HT-29 (cell line): ENCODE results near the gene DAP. TPM values are rescaled to one million over a fixed set of nuclear protein-coding genes. Genes with fewer than 3 reads are reported as not detected.

Experiments used
- DNase-seq: peaks from one replicate; pipeline ENCODE4 v3.0.0-alpha.2; 2015; ENCODE audit warnings: low spot score
- total RNA-seq: library from RNA; depleted of rRNA; stranded (reverse); fragments of >200 nt; shearing (Covaris generic); gene quantifications from 2 replicates; pipeline ENCODE4 v1.2.3, GENCODE V29; 2014

The DAP gene
- total RNA-seq, 1 experiment from 2014 or later: 54.2 TPM

DNA sequence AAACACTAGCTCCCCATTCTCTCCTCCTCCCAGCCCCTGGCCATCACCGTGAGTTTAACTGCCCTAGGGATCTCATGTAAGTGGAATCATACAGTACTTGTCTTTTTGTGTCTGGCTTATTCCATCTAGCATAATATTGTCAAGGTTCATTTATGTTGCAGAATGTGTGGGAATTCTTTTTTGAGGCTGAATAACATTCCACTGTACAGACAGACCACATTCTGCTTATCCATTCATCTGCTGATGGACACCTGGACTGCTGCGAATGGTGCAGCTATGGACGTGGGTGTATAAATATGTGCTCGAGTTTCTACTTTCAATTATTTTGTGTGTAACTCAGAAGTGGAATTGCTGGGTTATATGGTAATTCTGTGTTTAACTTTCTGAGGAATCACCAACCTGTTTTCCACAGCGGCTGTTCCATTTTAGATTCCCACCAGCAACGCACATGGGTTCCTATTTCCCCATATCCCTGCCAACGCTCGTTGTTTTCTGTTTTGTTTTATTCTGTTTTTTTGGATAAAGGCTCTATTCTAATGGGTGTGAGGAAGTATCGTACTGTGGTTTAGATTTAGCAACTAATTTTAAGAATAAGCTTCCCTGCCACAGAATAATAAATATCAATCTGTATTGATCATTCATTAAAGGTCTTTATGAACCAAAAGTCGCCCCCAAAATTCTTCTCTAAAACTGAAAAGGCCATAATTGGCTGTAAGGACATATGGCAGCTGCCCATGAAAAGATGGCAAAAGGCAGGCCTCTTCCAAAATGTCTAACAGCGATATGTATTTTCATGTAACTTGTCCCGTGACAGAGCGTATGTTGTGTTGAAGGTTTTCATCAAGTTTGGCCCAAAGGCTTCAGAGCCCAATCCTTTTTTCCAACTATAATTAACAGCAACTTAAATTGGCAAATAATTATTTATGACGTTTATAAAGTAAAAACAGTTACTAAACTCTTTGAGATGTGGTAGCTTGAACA lies 70.3 kb downstream of the DAP start:
- DNase-seq: no peak

DNA sequence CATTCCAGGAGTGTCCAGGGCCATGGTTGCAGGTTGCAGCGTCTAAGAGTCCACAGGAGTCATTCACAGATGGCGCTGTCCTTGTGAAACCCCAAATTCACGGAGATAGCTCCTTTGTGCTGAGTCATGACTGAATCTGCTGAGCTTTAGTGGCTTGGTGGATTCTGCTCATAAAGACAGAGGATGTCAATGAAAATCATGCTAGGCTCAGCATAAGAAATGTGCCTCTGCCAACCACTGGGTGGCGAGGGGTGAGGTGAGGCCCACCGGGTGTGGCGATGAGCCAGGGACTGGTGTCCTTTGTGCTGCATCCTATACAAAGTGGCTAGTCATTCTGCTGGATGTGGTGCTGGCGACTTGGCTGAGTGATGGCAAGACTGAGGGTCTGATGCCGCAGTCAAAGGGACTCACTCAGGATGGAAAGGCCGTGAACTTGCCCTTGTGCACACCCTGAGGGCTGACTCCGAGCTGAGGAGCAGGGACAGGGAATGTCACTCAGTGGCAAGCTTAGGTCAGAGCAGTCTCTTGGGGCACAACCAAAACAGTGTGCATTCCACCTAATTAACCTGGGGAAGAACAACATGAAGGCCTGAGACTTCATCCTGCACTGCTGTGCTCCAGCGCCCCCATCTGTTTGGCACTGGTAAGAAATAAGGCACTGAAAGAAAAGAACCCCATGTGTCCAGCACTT lies 71.5 kb downstream of the DAP start:
- DNase-seq: peak; percentile 61

DNA sequence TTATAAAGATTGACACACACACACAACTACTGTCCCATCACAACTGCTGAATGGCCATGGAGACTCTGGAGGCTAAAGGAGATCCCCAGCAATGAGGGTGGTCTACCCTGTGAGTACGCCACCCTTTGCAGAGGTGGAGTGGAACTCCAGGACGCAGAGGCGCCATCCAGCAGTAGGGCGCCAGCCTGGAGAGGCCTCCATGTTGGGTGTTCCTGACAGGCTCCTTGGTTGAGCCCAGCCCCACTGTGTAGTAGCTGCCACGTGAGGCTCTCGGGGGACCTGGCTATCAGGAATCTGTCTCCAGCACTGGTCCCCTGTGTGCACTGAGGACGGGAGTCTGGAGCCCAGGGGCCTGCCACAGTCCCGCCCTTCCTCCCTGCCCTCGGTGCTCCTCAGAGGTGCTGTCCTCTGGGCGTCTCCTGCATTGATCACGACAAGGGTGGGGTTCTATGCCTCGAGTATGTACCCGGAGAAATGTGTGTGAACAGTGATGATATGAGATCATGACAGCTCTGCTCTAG lies 72.3 kb downstream of the DAP start:
- no peak for DNase-seq

DNA sequence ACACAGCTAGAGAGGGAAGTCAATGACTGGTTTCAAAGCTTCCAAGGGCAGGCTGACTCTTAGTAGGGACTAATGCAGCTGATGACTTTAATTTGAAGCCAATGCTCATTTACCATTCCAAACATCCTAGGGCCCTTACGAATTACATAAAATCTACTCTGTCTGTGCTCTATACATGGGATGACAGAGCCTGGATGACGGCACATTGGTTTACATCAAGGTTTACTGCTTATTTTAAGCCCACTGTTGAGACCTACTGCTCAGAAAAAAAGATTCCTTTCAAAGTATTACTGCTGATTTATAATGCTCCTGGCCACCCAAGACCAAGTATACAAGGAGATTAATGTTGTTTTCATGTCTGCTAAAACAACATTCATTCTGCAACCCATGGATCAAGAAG lies 74.1 kb downstream of the DAP start:
- no peak for DNase-seq

DNA sequence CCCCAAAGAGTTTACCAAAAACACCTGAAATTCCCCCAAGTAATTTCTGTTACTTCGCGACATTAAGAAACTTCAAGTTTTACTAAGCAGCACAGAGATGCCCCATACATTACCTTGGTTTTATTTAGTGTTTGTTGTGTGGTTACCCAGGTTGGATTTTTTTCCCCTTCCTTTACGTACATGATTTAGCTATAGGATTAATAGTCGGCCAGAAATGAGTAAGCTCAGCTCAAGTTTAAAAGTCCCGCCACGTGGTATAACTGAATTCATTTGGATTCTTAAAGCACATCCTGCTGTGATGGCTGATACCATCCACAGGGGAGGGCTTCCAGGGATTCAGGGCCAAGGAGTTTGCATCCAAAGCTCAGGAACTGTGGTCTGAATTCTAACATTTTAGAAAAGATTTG lies 75.9 kb downstream of the DAP start:
- DNase-seq: no peak

DNA sequence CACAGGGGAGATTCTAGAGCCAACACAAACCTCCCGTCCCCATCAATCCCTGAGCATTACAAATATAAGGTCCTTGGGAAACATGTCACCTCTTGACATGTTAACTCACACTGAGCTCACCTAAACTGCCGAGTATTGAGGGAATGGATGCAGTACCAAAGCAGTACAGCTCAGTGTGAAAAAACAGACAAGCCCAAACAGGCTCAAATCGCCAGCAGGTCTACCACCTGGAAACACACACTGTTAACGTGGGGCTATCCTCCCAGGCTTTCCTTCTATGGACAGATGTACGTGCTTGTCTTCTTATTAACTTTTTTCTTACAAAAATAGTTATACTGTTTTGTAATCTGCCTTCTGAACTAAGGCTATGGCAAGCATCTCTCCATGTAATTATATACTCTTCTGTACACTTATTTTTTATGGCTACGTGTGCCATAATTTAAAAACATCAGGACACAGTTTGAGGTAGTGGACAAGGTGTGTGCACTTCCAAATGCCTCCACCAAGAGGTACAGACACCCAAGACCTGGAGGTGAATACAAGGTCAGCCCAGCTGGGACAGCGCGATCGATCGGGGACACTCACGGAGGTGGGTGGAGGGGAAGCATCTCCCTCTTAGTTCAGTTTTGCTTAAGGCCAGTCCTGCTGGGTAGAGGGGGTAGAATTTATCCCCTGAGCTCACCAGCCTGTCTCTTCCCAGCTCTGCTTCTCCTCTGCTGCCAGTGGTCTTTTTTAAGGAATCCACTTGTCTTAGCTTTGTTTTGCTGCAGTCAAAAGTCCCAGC lies 76.5 kb downstream of the DAP start:
- no peak for DNase-seq

DNA sequence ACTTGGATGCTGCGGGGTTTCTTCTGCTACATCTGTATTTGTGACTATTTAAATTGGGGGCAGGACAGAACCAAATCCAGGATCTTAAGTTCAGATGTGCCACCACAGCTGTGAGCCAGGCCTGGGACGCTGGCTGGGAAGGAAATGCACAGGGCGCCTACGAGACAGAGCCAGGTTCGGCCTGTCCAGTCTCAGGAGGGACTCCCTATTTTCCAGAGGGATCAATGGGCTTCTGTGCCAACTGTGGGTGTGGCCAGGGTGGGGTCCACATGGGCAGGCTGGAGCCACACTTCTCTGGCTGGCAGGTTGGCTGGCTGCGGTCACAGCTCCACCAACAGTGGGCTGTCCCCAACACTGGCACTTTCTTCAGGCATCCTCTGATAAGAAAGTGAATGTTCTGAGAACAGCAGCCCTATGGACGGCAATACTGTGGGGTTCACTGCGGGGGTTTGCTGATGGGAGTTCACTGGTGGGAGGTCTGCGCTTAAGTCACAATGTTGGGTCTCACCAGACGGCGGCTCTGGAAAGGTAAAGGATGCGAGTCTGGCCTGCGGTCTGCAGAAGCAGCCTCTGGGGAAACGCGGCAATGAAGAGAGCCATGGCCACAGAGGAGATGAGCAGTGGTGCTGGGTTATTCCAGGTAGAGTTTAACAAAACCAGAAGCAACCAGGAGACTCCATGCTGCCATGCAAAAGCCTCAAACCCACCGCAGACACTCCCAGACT lies 78.1 kb downstream of the DAP start:
- DNase-seq: no peak

DNA sequence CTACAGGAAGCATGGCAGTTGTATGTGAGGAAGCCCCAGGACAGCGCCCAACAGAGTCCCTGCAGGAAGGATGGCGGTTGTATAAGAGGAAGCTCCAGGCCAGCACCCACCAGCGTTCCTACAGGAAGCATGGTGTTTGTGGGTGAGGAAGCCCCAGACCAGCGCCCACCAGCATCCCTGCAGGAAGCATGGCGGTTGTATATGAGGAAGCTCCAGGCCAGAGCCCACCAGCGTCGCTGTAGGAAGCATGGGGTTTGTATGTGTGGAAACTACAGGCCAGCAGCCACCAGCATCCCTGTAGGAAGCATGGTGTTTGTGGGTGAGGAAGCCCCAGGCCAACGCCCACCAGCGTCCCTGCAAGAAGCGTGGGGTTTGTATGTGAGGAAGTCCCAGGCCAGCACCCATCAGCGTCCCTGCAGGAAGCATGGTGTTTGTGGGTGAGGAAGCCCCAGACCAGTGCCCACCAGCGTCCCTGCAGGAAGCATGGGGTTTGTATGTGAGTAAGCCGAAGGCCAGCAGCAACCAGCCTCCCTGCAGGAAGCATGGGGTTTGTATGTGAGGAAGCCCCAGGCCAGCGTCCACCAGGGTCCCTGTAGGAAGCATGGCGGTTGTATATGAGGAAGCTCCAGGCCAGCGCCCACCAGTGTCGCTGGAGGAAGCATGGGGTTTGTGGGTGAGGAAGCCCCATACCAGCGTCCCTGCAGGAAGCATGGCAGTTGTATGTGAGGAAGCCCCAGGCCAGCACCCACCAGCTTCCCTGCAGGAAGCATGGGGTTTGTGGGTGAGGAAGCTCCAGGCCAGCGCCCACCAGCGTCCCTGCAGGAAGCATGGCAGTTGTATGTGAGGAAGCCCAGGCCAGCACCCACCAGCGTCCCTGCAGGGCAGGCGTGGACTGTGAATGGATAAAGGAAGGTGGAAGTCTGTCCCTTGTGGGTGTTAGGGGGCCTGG lies 79.0 kb downstream of the DAP start:
- DNase-seq: no peak

DNA sequence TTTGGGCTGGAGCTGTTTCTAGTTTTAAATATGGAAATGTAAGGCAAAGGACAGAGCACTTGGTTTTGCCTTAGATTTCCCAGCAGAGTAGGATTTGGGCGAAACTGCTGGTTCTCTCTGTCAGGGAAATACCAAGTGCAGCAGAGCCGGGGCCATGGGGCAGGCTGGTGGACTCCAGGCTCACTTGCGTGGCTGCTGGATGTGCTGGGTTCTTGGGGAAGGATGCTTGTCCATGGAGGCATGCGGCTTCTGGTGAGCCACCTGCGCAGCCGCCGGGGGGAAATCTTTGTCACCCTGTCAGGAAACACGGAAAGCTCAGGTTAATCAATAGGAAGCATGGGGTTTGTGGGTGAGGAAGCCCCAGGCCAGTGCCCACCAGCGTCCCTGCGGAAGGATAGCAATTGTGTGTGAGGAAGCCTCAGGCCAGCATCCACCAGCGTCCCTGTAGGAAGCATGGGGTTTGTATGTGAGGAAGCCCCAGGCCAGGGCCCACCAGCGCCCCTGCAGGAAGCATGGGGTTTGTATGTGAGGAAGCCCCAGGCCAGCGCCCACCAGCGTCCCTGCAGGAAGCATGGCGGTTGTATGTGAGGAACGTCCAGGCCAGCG lies 80.1 kb downstream of the DAP start:
- DNase-seq: no peak

DNA sequence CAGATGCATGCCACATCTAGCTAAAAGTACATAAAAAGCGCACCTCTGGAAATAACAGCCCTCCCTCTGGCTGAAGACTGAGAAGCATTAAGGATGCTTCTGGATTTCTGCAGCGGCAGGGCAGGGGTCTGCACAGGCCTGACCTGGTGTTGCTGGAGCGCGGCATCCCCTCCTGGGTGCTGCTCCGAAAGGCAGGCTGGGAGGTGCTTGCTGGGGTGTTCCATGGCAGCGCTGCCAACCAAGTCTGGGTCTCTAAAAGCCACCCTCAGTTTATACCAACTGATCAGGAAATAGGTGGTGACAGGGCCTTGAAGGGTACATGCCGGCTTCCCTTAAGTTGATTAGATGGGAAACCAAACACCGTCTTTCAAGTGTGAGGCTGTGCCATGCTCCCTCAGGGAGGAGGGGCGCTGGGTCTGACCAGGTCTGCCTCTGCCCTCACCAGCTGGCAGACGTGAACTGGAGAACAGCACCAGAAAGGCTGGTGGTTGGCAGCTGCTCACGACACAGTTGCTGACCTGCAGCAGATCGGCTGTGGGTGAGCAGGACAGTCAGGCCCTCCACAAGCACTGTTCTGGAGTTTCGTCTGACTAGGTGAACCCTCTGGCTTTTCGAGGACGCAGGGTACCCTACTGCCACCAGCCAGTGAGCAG lies 81.6 kb downstream of the DAP start:
- DNase-seq: no peak

DNA sequence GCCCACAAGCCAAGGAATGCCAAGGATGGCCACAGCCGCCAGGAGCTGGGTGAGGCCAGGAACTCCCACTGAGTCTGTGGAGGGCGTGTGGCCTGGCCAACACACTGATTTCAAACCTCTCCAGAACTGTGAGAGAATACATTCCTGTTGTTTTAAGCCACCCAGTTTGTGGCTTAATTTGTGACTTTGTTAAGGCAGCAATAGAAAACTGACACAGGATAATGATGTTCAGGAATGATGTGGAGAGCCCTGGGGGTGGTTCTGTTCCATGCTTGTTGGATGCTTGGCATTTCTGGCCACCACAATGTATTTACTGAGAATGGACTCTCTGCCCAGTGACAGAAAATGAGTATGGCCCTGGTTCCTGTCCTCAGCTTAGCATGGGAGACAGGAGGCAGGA lies 82.8 kb downstream of the DAP start:
- DNase-seq: no peak

DNA sequence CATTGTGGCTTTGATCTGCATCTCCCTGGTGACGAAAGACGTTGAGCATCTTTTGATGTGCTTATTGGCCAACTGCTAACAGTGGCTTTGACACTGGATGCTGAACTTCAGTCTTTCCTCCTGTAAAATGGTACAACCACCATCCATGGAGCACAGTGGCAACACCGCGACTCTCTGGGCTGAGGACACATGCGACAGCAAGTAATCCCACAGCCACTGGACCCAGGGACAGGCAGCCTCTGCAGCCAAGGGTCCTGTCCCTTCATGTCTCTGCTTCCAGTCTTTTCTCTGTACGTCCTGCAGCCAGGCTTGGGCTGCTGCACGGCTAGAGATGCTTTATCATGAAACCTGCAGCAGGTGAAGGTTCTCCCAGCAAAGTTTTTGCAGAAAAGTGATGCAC lies 83.5 kb downstream of the DAP start:
- no peak for DNase-seq

DNA sequence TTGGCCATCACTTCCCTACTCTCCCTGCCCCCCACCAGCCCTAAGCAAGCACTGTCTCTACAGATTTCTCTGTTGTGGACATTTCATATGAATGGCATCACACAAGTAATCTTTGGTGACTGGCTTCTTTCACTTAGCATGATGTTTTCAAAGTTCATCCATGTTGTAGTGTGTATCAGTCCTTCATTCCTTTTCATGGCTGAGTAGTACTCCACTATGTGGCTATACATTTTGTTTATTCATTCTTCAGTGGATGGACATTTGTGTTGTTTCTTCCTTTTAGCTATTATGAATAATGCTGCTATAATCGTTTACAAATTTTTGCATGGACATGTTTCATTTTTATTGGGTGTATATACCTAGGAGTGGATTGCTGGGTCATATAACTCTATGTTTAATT lies 84.1 kb downstream of the DAP start:
- DNase-seq: no peak

DNA sequence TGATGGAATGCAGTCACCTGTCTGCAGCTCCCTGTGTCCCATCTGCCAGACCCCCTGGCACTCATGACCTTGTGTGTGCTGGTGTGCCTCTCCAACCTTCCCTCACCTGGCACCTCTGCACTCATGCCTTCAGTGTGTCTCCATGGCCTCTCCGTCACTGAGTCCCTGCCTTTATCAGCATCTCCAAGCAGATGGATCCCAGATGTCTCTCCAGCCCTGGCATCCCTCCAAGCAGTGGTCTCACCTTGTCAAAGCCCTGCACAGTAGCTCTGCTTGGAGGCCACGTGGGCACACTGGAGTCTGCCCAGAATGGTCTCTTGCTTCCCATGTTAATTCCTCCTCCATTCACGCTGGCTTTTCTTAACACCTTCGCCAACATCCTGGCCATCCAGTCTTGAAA lies 84.8 kb downstream of the DAP start:
- no peak for DNase-seq

DNA sequence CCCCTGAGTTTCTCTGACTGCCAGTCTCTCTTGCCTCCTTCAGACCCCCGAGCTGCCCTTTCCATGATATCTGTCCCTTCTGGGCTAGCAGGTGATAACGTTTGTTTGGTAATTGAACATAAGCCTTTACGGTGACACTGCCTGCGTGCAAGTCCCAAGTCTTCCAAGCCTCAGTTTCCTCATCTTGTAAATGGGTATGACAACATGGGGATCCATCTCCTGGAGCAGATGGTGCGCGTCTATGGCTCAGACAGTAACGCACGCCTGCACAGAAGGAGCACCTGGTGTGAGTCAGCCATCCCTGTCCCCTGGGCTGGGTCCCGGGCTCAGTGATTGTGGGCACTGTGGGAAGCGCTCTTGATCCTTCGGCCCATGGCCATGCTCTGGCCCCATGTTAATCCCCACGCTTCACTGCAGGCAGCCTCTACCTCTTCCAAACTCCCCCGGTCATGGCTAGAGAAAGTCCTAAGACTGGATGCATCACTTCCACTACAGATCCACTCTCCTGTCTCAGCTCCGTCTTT lies 85.8 kb downstream of the DAP start:
- no peak for DNase-seq

DNA sequence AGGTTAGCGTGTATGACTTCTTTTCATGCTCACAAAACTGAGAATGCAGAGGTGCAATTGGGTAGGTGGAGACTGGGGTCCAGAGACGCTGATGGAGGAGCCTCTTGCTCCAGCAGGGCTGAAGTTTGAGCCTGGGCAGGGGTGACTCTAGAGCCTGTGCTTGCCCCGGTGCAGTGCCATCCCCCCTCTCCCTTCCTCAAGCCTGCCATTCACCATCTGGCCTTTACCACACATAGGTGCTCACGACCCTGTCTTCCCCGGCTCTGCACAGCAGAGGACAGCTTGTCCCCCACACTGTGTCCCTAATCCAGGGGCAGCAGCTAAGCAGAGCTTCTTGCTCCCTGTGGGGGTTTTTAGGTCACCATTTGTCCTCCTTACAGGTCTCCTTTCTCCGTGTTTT lies 86.5 kb downstream of the DAP start:
- no peak for DNase-seq

DNA sequence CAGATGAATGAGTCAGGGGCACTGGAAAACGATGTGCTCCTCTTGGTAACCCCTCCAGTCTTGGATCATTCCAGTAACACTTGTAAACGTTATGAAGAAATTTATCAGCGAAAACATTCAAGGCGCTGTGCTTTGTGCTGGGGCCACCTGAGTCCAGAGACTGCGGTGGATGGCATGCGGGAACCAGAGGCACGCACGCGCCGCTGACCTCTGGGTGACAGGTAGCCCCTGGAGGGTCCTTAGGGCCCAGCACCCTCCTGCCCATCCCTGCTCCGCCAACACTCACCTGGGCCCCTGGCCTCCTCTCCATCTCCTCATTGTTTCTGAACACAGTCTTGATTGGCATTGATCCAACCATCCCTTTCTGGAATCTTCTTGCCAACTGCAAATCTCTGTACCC lies 86.9 kb downstream of the DAP start:
- no peak for DNase-seq

DNA sequence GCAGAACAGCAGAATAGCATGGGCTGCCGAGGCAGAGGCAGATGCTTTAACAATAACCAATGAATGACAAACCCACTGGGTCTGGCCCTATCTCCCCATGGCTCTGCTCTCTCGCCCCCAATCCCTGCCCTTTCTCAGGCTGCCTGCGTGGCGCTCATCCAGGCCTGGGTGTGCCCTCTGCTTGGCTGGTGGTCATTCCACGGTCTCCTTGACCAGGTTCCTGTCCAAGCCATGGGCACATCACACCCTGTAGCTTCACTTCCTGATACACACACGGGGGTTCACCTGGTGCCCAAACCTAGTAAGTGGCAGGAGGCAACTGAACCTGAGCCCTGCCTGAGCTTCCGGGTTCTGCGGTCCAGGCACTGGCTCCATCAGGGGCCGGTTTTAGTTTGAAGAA lies 87.6 kb downstream of the DAP start:
- no peak for DNase-seq

DNA sequence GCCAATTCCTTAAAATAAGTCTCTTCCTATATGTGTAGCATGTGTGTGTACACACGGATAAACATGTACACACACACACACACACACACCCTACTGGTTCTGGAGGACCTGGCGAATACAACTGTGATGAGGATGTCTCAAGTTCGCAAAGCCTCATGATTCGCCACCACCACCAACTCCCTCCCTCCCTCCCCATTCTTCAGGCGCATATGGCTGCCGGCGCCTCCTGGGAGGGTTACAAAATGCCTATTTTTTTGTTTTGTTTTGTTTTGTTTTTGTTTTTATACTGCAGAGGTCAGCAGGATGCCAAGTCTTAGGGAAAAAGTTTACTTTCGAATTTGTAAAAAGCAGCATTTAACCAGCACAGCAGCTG lies 88.0 kb downstream of the DAP start:
- DNase-seq: no peak
